ENCODE data around the gene ARSB.

Gene ARSB

DNA sequence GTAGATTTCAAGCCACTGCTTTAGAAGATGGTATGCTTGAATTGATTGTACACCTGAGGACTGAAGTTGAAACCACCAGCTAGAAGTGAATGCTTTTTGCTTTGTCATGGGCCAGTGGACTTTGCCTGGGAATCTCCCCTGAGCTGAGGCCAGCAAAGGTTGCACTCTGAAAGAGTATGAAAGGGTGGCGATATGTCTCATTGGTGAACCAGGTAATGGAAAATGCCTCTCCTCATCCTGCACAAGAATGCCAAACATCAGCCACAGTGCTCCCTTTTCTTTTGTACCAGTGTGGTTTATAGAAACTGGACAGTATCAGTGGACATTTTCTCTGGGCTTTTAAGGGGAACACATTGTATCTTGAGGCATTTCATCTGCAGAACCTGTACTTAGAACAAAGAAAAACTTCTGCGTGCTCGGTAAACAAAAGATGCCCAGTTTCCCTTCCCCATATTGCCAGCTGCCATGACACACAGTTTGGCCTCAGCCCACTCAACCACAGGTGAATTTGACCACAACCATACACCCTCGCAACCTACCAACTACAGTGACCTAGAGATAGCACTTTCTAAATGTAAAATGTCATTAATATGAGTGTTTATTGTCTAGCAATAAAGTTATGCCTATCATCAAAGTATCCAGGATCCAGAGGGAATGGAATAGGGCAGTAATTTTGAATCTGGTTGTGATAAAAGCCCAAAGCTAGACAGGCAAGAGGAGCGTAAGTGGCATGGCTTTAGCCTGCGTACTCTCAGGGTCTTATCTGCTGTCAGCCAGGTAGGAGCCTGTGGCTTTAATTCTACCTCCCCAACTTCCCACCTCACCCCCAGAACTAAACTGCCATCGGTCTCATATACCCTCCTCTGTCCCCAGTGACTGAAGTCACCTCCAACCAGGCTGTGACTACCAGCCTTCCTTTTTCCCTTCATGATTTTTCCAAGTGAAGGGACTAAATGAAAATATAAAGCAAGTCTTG lies 257.0 kb downstream of the ARSB start:
- no peak for DNase-seq (ENCODE audit: low spot score)
- no peak for FAIRE-seq

All from RCC 7860 (cell line).